A549 (cell line): Measurements from ENCODE around the gene PROCR. TPM values are rescaled to one million over a fixed set of nuclear protein-coding genes. Genes with fewer than 3 reads are reported as not detected.
"Not testable (repeated sequence)": the region's sequence is repeated elsewhere in the genome, so short reads cannot be mapped to it uniquely, and the experiment has no call there.

Experiments
- ATAC-seq, 2 experiments: fragments of 200-7000 bp in 1 of 2; fragments of >200 bp in 1 of 2; cut with Nextera tagmentation in 1 of 2; cut with Tn5 transposase in 1 of 2; 3 replicates each; pipeline versions ENCODE4 v1.8.0 to v1.9.1; 2018 to 2020; ENCODE audit warnings: mild to moderate bottlenecking in 1 of 2, moderate library complexity in 1 of 2
- CTCF ChIA-PET: fragments of 300-600 bp; sonication (Branson Sonifier 250); formaldehyde crosslinking; extraction: SDS; loops from one replicate; lab custom pipeline; 2021; ENCODE audit warnings: antibody characterized with exemption, inconsistent platforms; lab: Yijun Ruan, JAX
- POLR2A ChIA-PET: fragments of 350-600 bp; formaldehyde crosslinking; extraction: SDS; loops from one replicate; lab custom pipeline; 2021; ENCODE audit warnings: antibody characterized with exemption, inconsistent platforms; lab: Yijun Ruan, JAX
- DNase-seq, 2 experiments: peaks; one replicate each; pipeline versions ENCODE4 v3.0.0 to v3.0.0-alpha.2; 2011 to 2016; ENCODE audit warnings: low read depth in 1 of 2, low spot score in 1 of 2
- FAIRE-seq: peaks from 2 replicates; lab custom pipeline; 2011; peaks lifted over from hg19 to GRCh38; lab: Jason Lieb, UNC
- H3K27ac ChIP-seq, 2 experiments: fragments of >200 bp; sonication (Bioruptor Twin); formaldehyde crosslinking; 3 replicates each; pipeline ENCODE4 v1.5.1; 2016 to 2017
- H3K4me1 ChIP-seq: fragments of >200 bp; sonication (Bioruptor Twin); formaldehyde crosslinking; 3 replicates; pipeline ENCODE4 v1.6.1; 2016
- H3K4me2 ChIP-seq: fragments of >200 bp; sonication (Bioruptor Twin); formaldehyde crosslinking; 3 replicates; pipeline ENCODE4 v1.6.1; 2016
- H3K4me3 ChIP-seq: fragments of >200 bp; sonication (Bioruptor Twin); formaldehyde crosslinking; 3 replicates; pipeline ENCODE4 v1.5.1; 2016
- H3K9me3 ChIP-seq: fragments of >200 bp; sonication (Bioruptor Twin); formaldehyde crosslinking; 3 replicates; pipeline ENCODE4 v1.6.1; 2016
- BCL3 ChIP-seq: fragments of >200 bp; sonication (Bioruptor Twin); formaldehyde crosslinking; IDR thresholded peaks from 3 replicates; pipeline ENCODE4 v1.6.1; 2016
- BHLHE40 ChIP-seq: IDR thresholded peaks from 2 replicates; pipeline ENCODE4 v1.6.1; 2012; ENCODE audit warnings: low read depth, low read length, inconsistent platforms
- CBX2 ChIP-seq: fragments of 200-600 bp; sonication (generic); IDR thresholded peaks from 2 replicates; pipeline ENCODE4 v1.6.1; 2016; ENCODE audit warnings: low read depth, mild to moderate bottlenecking, borderline replicate concordance
- CBX8 ChIP-seq: fragments of 200-600 bp; sonication (generic); IDR thresholded peaks from 2 replicates; pipeline ENCODE4 v1.6.1; 2016
- CEBPB ChIP-seq, 2 experiments: fragments of >200 bp in 1 of 2; sonication (Bioruptor Twin) in 1 of 2; formaldehyde crosslinking in 1 of 2; IDR thresholded peaks; 2 replicates each; pipeline ENCODE4 v1.6.1; 2012 to 2016
- CHD2 ChIP-seq: fragments of 150-350 bp; IDR thresholded peaks from 2 replicates; pipeline ENCODE4 v1.6.1; 2014; ENCODE audit warnings: low read length; ENCODE audit not compliant: partially characterized antibody
- CHD4 ChIP-seq: fragments of 200-600 bp; sonication (generic); IDR thresholded peaks from 2 replicates; pipeline ENCODE4 v1.6.1; 2016; ENCODE audit warnings: antibody characterized with exemption, mild to moderate bottlenecking, borderline replicate concordance
- EHF ChIP-seq: fragments of 250-450 bp; sonication (Bioruptor Pico); IDR thresholded peaks from 2 replicates; pipeline ENCODE4 v1.5.0; 2020; ENCODE audit warnings: mild to moderate bottlenecking
- ELK1 ChIP-seq: fragments of 150-350 bp; IDR thresholded peaks from 2 replicates; pipeline ENCODE4 v1.6.1; 2014; ENCODE audit warnings: low read depth, mild to moderate bottlenecking, low read length
- ESRRA ChIP-seq: fragments of 150-350 bp; IDR thresholded peaks from 2 replicates; pipeline ENCODE4 v1.6.1; 2014; ENCODE audit warnings: mild to moderate bottlenecking, low read length, borderline replicate concordance
- FOSB ChIP-seq: fragments of 250-450 bp; sonication (Bioruptor Pico); IDR thresholded peaks from 2 replicates; pipeline ENCODE4 v1.5.0; 2020; ENCODE audit warnings: mild to moderate bottlenecking, moderate library complexity
- FOSL2 ChIP-seq, 2 experiments: fragments of 450-650 bp in 1 of 2; fragments of >200 bp in 1 of 2; sonication (Bioruptor Twin) in 1 of 2; formaldehyde crosslinking; IDR thresholded peaks; 2 replicates each; pipeline versions ENCODE4 v1.5.0 to v1.6.1; 2016 to 2020; ENCODE audit warnings: mild to moderate bottlenecking in 1 of 2, moderate library complexity in 1 of 2
- FOXS1 ChIP-seq: fragments of 250-450 bp; sonication (Bioruptor Pico); IDR thresholded peaks from 2 replicates; pipeline ENCODE4 v1.5.0; 2020; ENCODE audit warnings: mild to moderate bottlenecking, moderate library complexity
- GATA3 ChIP-seq: IDR thresholded peaks from 2 replicates; pipeline ENCODE4 v1.6.1; 2012; ENCODE audit warnings: borderline replicate concordance
- HES2 ChIP-seq: fragments of >200 bp; sonication (Bioruptor Twin); formaldehyde crosslinking; IDR thresholded peaks from 2 replicates; pipeline ENCODE4 v1.6.1; 2016
- HEYL ChIP-seq: fragments of 250-450 bp; sonication (Bioruptor Pico); IDR thresholded peaks from 2 replicates; pipeline ENCODE4 v1.8.0; 2021; ENCODE audit warnings: mild to moderate bottlenecking, moderate library complexity
- HOXA7 ChIP-seq: fragments of 250-450 bp; sonication (Bioruptor Pico); IDR thresholded peaks from 2 replicates; pipeline ENCODE4 v1.5.0; 2020; ENCODE audit warnings: mild to moderate bottlenecking, moderate library complexity
- HOXB5 ChIP-seq: fragments of 250-450 bp; sonication (Bioruptor Pico); IDR thresholded peaks from 2 replicates; pipeline ENCODE4 v1.5.0; 2020; ENCODE audit warnings: mild to moderate bottlenecking, moderate library complexity
- JUN ChIP-seq, 2 experiments: fragments of >200 bp; sonication (Bioruptor Twin); formaldehyde crosslinking; IDR thresholded peaks; 2 replicates in 1 of 2; 3 replicates in 1 of 2; pipeline ENCODE4 v1.6.1; 2016 to 2017
- JUNB ChIP-seq: fragments of >200 bp; sonication (Bioruptor Twin); formaldehyde crosslinking; IDR thresholded peaks from 2 replicates; pipeline ENCODE4 v1.6.1; 2016
- KDM5A ChIP-seq: fragments of 200-600 bp; sonication (generic); IDR thresholded peaks from 2 replicates; pipeline ENCODE4 v1.6.1; 2016; ENCODE audit warnings: antibody characterized with exemption, mild to moderate bottlenecking
- MAZ ChIP-seq: fragments of 150-350 bp; IDR thresholded peaks from 2 replicates; pipeline ENCODE4 v1.6.1; 2014; ENCODE audit warnings: antibody characterized with exemption, low read depth, low read length, borderline replicate concordance
- NR3C1 ChIP-seq: fragments of >200 bp; sonication (Bioruptor Twin); formaldehyde crosslinking; IDR thresholded peaks from 3 replicates; pipeline ENCODE4 v1.6.1; 2017
- PHF8 ChIP-seq: fragments of 200-600 bp; sonication (generic); IDR thresholded peaks from 2 replicates; pipeline ENCODE4 v1.6.1; 2016; ENCODE audit warnings: low read depth, mild to moderate bottlenecking, antibody characterized with exemption, moderate library complexity, borderline replicate concordance
- POLR2A ChIP-seq: IDR thresholded peaks from 2 replicates; pipeline ENCODE4 v1.6.1; 2012; ENCODE audit warnings: mild to moderate bottlenecking, low read length
- POLR2AphosphoS2 ChIP-seq: conservative IDR thresholded peaks from 2 replicates; pipeline ENCODE4 v1.6.1; 2012; ENCODE audit warnings: low read length, improper control_type of control experiment, inconsistent platforms
- RARB ChIP-seq: fragments of 250-450 bp; sonication (Bioruptor Pico); IDR thresholded peaks from 2 replicates; pipeline ENCODE4 v1.8.0; 2021; ENCODE audit warnings: mild to moderate bottlenecking, moderate library complexity
- SREBF2 ChIP-seq: fragments of 450-650 bp; IDR thresholded peaks from 2 replicates; pipeline ENCODE4 v1.6.1; 2014; ENCODE audit warnings: mild to moderate bottlenecking, moderate library complexity
- TFCP2L1 ChIP-seq: fragments of 250-450 bp; sonication (Bioruptor Pico); IDR thresholded peaks from 2 replicates; pipeline ENCODE4 v1.5.0; 2021; ENCODE audit warnings: mild to moderate bottlenecking
- ZNF302 ChIP-seq: fragments of 250-450 bp; sonication (Bioruptor Pico); IDR thresholded peaks from 2 replicates; pipeline ENCODE4 v1.9.0; 2021; ENCODE audit warnings: inconsistent platforms, mild to moderate bottlenecking, moderate library complexity
- WGBS: methylation state at CpG from one replicate; pipeline ENCODE4 v1.1.6; 2017; ENCODE audit errors: missing lambda C conversion rate; 5-methylcytosine and 5-hydroxymethylcytosine counted together
- polyA plus RNA-seq, 4 experiments: library from polyadenylated mRNA; depleted of rRNA in 3 of 4; stranded (reverse); fragments of >200 nt; fragmentation: RNase III in 1 of 4; extraction: RNeasy Plus Mini Kit Qiagen cat#74134 plus additional on column Dnase treatment in 1 of 4; gene quantifications; 2 replicates in 3 of 4; 3 replicates in 1 of 4; pipeline ENCODE4 v1.2.3, GENCODE V29; 2011 to 2017

The PROCR gene
- polyA plus RNA-seq, 2 of the 4 experiments (the other 2 are of a cell fraction), result 123 to 134 TPM

GRCh38 chr20:35186691-35187289, 14.9 kb downstream of the PROCR start:
- CTCF ChIA-PET, result interaction anchor here (1.4 to 1.7 kb wide), 2 partner anchors 42 to 70 kb away, joined by 3 read pairs; no protein-coding TSS in a partner anchor
- DNase-seq, FAIRE-seq, H3K9me3 ChIP-seq, H3K4me1 ChIP-seq, POLR2A ChIA-PET, H3K4me2 ChIP-seq, ATAC-seq, H3K4me3 ChIP-seq, H3K27ac ChIP-seq: not testable (repeated sequence)
- 95% methylated on average over 10 of the region's 10 CpGs for WGBS

GRCh38 chr20:35187584-35188190, 15.8 kb downstream of the PROCR start:
- WGBS, result 78% methylated on average over 5 of the region's 5 CpGs
- Histone ChIP-seq H3K4me3 (no peak overlapping the region), H3K4me2 (no peak overlapping the region), H3K27ac (no peak overlapping the region)
- TF ChIP-seq JUN (IDR thresholded peaks at IDR 0.05) (no peak), KDM5A (no peak), FOSB (CRISPR knock-in tag) (no peak), HES2 (no peak), ELK1 (no peak), CHD4 (no peak), ZNF302 (CRISPR knock-in tag) (no peak), JUNB (no peak), POLR2A (no peak), CBX8 (no peak), EHF (no peak), CHD2 (no peak), HOXA7 (CRISPR knock-in tag) (no peak), FOXS1 (no peak), HOXB5 (CRISPR knock-in tag) (no peak), RARB (no peak), CEBPB (IDR thresholded peaks at IDR 0.05) (no peak), CBX2 (no peak), BHLHE40 (no peak), POLR2AphosphoS2 (no peak)
- TF ChIP-seq, all 56 proteins: peak for 0
- DNase-seq (no peak), FAIRE-seq (no peak), ATAC-seq (no peak)
- ChIA-PET POLR2A (no interaction called here), CTCF (interaction anchor here (0.6 to 2.9 kb wide), 7 partner anchors 16 to 1607 kb away, joined by 3 to 11 read pairs (median 3); no protein-coding TSS in a partner anchor)
- Histone ChIP-seq H3K9me3 (peaks cover 9% of the 10 kb centered on the region), H3K4me1 (no peaks in the 10 kb centered on the region)

GRCh38 chr20:35189223-35189622, 17.4 kb downstream of the PROCR start:
- POLR2A ChIA-PET, result not testable (repeated sequence)

GRCh38 chr20:35190556-35190955, 18.7 kb downstream of the PROCR start:
- Histone ChIP-seq H3K4me2 (no peak overlapping the region), H3K4me3 (no peak overlapping the region), H3K4me1 (no peaks in the 10 kb centered on the region), H3K9me3 (peaks cover 13% of the 10 kb centered on the region), H3K27ac (no peak overlapping the region)
- 94% methylated on average over 6 of the region's 6 CpGs for WGBS
- FAIRE-seq, result no peak
- no peak for ATAC-seq
- ChIA-PET POLR2A (no interaction called here), CTCF (interaction anchor here (1.2 to 2.0 kb wide), 2 partner anchors 46 to 94 kb away, joined by 3 to 6 read pairs; no protein-coding TSS in a partner anchor)
- no peak for DNase-seq
- TF ChIP-seq BHLHE40, result no peak
- no peak for TF ChIP-seq SREBF2
- no peak for TF ChIP-seq NR3C1
- no peak for TF ChIP-seq BCL3
- no peak for TF ChIP-seq FOSL2 (IDR thresholded peaks at IDR 0.05)
- no peak for TF ChIP-seq FOSL2 (CRISPR knock-in tag; IDR thresholded peaks at IDR 0.05)
- TF ChIP-seq ESRRA, result no peak
- TF ChIP-seq HEYL (CRISPR knock-in tag), result no peak
- TF ChIP-seq FOXS1, result no peak
- TF ChIP-seq PHF8, result no peak
- TF ChIP-seq MAZ, result no peak
- no peak for TF ChIP-seq HOXB5 (CRISPR knock-in tag)
- no peak for TF ChIP-seq CHD4
- no peak for TF ChIP-seq GATA3
- TF ChIP-seq TFCP2L1 (CRISPR knock-in tag), result no peak

More at GRCh38 chr20:35189223-35189622, 17.4 kb downstream of the PROCR start:
- H3K4me2 ChIP-seq, H3K4me3 ChIP-seq, FAIRE-seq, DNase-seq, ATAC-seq, H3K9me3 ChIP-seq, H3K27ac ChIP-seq, H3K4me1 ChIP-seq: not testable (repeated sequence)
- WGBS, result 88% methylated on average over 7 of the region's 8 CpGs
- CTCF ChIA-PET, result interaction anchor here (2.9 kb wide), 1 partner anchor 19 kb away, joined by 11 read pairs; no protein-coding TSS in a partner anchor
